ENCODE measurements around the gene BUB3. TPM values are rescaled to one million over a fixed set of nuclear protein-coding genes. Genes with fewer than 3 reads are reported as not detected.
A peak's percentile ranks its signal among the peaks of the same experiment; 100 is the strongest.

The BUB3 gene
- total and polyA plus RNA-seq, 2 of the 13 experiments (the other 11 are each of a cell fraction or from before 2014, with no cell fraction given), result 174 to 188 TPM

DNA sequence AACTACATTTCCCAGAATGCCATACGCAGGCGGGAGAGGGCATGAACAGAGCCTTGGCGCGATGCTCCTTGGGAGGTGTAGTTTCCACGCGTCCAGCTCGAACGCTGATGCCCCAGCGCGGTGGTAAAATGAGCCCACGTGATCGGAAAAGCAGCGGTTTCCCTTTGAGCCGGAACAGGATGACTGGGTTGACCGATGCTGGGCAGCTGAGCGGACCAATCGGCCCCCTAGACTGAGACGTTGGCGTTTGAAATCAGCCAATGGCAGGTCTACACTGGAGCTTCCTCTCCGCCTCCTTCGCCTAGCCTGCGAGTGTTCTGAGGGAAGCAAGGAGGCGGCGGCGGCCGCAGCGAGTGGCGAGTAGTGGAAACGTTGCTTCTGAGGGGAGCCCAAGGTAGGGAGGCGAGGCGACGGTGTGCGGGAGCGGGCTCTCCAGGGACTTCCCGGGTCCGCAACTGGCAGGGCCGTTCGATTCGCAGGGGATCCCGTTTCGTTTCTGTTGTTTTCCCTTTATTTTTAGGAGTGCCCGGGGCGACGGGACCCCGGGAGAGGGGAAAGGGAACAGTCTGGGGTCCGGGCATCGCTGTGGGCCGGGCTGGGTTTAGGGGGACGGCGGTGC lies at the start of gene BUB3 (continued):
- TF ChIP-seq, protein P1, sequence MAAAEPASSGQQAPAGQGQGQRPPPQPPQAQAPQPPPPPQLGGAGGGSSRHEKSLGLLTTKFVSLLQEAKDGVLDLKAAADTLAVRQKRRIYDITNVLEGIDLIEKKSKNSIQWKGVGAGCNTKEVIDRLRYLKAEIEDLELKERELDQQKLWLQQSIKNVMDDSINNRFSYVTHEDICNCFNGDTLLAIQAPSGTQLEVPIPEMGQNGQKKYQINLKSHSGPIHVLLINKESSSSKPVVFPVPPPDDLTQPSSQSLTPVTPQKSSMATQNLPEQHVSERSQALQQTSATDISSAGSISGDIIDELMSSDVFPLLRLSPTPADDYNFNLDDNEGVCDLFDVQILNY (CRISPR knock-in tag; conservative IDR thresholded peaks at IDR 0.05), result peak; percentile 70
- TF ChIP-seq ZNF34 (CRISPR knock-in tag; IDR thresholded peaks at IDR 0.05; ENCODE audit: borderline replicate concordance), result no peak
- TF ChIP-seq STAT5B (CRISPR knock-in tag; IDR thresholded peaks at IDR 0.05), result no peak
- no peak for TF ChIP-seq ZBTB8A (CRISPR knock-in tag; IDR thresholded peaks at IDR 0.05; ENCODE audit: borderline replicate concordance, low read depth)
- TF ChIP-seq ATM (IDR thresholded peaks at IDR 0.05; ENCODE audit: borderline replicate concordance), result no peak
- TF ChIP-seq NR2C2 (CRISPR knock-in tag; IDR thresholded peaks at IDR 0.05; ENCODE audit: borderline replicate concordance), result peak; percentile 99
- TF ChIP-seq TARDBP (CRISPR knock-in tag; IDR thresholded peaks at IDR 0.05), result peak; percentile 76
- TF ChIP-seq PCBP2 (optimal IDR thresholded peaks at IDR 0.05; ENCODE audit: low read depth, low read length, poor library complexity, severe bottlenecking), result no peak
- no peak for TF ChIP-seq ZNF3 (CRISPR knock-in tag; IDR thresholded peaks at IDR 0.05)
- no peak for TF ChIP-seq DPF2 (CRISPR knock-in tag; IDR thresholded peaks at IDR 0.05; ENCODE audit: borderline replicate concordance, low read depth)
- no peak for TF ChIP-seq ZNF713 (CRISPR knock-in tag; IDR thresholded peaks at IDR 0.05)
- TF ChIP-seq POLR2AphosphoS5 (IDR thresholded peaks at IDR 0.05; ENCODE audit: low read depth, low read length), result peak; percentile 96
- peak; percentile 98 for TF ChIP-seq SP2 (CRISPR knock-in tag; IDR thresholded peaks at IDR 0.05)
- TF ChIP-seq ZNF367 (CRISPR knock-in tag; IDR thresholded peaks at IDR 0.05; ENCODE audit: borderline replicate concordance), result no peak
- TF ChIP-seq, protein P2, sequence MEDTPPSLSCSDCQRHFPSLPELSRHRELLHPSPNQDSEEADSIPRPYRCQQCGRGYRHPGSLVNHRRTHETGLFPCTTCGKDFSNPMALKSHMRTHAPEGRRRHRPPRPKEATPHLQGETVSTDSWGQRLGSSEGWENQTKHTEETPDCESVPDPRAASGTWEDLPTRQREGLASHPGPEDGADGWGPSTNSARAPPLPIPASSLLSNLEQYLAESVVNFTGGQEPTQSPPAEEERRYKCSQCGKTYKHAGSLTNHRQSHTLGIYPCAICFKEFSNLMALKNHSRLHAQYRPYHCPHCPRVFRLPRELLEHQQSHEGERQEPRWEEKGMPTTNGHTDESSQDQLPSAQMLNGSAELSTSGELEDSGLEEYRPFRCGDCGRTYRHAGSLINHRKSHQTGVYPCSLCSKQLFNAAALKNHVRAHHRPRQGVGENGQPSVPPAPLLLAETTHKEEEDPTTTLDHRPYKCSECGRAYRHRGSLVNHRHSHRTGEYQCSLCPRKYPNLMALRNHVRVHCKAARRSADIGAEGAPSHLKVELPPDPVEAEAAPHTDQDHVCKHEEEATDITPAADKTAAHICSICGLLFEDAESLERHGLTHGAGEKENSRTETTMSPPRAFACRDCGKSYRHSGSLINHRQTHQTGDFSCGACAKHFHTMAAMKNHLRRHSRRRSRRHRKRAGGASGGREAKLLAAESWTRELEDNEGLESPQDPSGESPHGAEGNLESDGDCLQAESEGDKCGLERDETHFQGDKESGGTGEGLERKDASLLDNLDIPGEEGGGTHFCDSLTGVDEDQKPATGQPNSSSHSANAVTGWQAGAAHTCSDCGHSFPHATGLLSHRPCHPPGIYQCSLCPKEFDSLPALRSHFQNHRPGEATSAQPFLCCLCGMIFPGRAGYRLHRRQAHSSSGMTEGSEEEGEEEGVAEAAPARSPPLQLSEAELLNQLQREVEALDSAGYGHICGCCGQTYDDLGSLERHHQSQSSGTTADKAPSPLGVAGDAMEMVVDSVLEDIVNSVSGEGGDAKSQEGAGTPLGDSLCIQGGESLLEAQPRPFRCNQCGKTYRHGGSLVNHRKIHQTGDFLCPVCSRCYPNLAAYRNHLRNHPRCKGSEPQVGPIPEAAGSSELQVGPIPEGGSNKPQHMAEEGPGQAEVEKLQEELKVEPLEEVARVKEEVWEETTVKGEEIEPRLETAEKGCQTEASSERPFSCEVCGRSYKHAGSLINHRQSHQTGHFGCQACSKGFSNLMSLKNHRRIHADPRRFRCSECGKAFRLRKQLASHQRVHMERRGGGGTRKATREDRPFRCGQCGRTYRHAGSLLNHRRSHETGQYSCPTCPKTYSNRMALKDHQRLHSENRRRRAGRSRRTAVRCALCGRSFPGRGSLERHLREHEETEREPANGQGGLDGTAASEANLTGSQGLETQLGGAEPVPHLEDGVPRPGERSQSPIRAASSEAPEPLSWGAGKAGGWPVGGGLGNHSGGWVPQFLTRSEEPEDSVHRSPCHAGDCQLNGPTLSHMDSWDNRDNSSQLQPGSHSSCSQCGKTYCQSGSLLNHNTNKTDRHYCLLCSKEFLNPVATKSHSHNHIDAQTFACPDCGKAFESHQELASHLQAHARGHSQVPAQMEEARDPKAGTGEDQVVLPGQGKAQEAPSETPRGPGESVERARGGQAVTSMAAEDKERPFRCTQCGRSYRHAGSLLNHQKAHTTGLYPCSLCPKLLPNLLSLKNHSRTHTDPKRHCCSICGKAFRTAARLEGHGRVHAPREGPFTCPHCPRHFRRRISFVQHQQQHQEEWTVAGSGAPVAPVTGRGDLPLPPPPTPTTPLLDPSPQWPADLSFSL (CRISPR knock-in tag; IDR thresholded peaks at IDR 0.05), result no peak
- TF ChIP-seq SIN3B (IDR thresholded peaks at IDR 0.05; ENCODE audit: low read length), result peak; percentile 8; the same call in 1 of the 2 replicates
- TF ChIP-seq ZNF773 (CRISPR knock-in tag; IDR thresholded peaks at IDR 0.05; ENCODE audit: borderline replicate concordance), result no peak
- no peak for TF ChIP-seq SOX6 (IDR thresholded peaks at IDR 0.05)
- no peak; the same call in 1 of the 2 replicates for TF ChIP-seq SOX6 (CRISPR knock-in tag; IDR thresholded peaks at IDR 0.05)
- no peak for TF ChIP-seq ZNF614 (CRISPR knock-in tag; IDR thresholded peaks at IDR 0.05; ENCODE audit: borderline replicate concordance)
- TF ChIP-seq ZNF451 (CRISPR knock-in tag; IDR thresholded peaks at IDR 0.05), result no peak
- TF ChIP-seq ZFP36L1 (CRISPR knock-in tag; IDR thresholded peaks at IDR 0.05), result no peak
- TF ChIP-seq PHF21A (CRISPR knock-in tag; IDR thresholded peaks at IDR 0.05), result no peak

All from HepG2 (cell line).